Midbrain (tissue), 1 donor: ENCODE data around the gene GRIP2.

ENCODE experiments used
- DNase-seq: peaks from one replicate; lab custom pipeline; 2025; lab: John Stamatoyannopoulos, UW

The GRIP2 gene

GRCh38 chr3:14452740-14453710 is 87.1 kb downstream of the GRIP2 start:
- peak; percentile 74 for DNase-seq

GRCh38 chr3:14451844-14452739 is 88.0 kb downstream of the GRIP2 start:
- DNase-seq = no peak

DNA sequence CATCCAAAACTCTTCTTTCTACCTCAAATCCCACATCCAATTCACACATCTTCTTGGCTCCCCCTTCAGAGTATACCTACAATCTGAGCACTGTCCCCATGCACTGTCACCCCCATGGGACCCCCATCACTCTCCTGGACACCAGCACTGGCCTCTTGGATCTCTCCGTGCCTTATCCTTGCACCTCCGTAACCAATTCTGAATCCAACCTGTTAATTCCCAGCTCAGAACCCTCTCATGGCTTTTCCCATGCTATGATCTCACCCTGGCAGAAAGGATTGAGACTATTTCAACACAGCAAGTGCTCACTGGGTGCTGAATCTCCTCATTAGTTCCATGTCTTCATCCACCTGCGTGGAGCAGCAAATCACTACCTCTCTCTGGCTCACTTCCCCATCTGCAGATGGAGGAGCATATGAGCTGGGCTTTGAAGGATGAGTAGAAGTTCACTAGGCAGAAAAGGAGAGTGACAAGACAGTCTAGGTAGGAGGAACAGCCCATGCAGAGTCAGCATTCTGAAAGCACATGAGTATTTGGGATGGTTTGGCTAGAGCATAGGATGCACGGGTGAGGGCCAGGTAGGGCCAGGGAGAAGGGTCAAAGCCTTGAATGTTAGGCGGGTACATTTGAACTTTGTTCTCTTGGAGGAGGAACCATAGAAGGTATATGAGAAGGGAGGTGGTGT is 89.1 kb downstream of the GRIP2 start:
- DNase-seq = no peak

GRCh38 chr3:14450506-14450905 is 89.6 kb downstream of the GRIP2 start:
- DNase-seq = no peak

- DNase-seq = no peak
Measured at GRCh38 chr3:14448756-14449727, 91.1 kb downstream of the GRIP2 start.

DNA sequence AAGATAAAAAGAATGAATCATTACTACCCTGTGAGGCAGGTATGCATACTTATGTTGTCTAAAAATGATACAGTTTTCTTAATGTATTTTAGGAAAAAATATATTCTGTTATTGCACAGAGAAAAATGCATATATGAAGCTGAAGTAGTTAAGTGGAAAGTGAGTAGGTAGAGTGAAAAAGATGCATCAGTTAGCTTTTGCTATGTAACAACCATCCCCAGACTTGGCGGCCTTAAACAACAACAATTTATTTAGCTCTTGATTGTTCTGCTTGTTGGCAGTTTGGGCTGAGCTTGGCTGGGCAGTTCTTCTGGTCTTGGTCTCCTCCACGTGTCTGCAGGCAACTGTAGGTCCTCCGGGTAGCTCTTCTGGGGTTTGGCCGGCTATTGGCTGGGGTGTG is 92.1 kb downstream of the GRIP2 start:
- no peak for DNase-seq

DNA sequence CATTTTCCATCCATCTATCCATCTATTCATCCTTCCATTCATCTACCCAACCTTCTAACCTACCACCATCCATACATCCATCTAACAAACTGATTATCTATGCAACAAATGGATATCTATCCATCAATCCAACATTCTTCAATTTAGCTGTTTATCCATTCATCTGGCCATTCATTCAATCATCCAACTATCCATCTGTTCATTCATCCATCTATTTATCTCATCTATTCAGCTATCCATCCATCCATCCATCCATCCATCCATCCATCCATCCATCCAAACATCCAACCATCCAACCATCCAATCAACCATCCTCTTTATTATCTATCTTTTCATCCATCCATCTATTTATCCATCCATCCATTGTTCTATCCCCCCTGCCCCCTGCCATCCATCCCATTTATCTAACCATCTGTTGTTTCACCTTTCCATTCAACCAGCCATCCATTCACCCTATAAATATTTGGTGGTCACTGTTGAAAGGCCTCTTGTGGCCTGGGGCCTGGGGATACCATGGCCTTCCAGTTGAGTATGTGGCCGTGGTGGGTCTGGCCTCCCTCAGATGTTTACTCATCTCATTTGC is 93.1 kb downstream of the GRIP2 start:
- DNase-seq = no peak

DNA sequence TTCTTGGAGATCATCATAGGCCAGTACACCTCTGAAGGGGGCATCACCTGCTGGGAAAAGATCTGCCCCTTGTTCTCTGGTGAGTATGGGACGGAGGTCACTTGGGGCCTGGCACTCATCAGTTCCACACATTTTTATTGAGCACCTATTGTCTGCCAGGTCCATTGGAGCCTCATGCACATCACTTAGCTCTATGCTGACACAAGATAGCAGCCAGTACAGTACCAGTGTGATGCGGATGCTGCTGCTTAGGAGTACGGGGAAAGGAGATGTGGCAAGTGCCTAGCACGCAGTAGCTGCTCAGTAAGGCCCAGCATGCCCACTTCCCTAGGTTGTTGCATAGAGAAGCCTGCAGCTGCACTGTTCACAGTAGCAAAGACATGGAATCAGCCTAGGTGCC is 94.4 kb downstream of the GRIP2 start:
- DNase-seq = no peak

DNA sequence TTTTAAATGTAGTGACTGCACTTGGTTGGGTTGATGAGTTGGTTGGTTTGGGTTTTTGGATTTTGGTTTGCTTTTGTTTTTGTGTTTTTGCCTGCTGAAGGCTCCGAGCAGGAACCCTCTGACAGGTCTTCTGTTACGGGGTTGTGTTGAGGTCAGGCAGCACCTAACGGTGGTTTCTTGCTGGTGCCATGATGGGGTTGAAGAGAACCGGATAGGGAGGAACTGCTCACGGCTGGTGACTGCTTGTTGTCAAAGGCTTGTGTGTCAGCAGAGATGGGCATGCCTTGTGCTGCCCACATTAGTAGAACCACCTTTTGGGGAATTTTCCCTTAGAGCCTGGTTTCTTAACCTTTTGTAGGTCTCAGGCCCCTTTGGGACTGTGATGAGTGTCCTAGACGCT is 95.8 kb downstream of the GRIP2 start:
- no peak for DNase-seq

DNA sequence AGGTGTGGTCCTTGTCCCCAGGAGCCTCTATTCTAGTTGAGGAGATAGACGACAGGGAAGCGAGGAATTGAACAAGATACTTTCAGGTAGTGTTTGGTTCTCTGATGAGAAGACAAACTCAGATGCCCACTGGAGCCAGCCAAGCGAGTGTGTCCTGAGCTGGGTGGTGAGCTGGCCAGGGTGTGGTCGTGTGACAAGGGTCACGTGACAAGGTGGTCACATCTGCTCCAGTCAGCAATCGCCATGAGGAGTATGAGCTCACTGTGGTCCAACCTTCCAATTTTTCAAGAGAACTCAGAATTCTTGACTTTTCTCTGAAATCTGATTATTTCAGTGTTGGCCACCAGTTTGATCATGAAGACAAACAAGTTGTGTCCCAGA is 98.2 kb downstream of the GRIP2 start:
- no peak for DNase-seq

DNA sequence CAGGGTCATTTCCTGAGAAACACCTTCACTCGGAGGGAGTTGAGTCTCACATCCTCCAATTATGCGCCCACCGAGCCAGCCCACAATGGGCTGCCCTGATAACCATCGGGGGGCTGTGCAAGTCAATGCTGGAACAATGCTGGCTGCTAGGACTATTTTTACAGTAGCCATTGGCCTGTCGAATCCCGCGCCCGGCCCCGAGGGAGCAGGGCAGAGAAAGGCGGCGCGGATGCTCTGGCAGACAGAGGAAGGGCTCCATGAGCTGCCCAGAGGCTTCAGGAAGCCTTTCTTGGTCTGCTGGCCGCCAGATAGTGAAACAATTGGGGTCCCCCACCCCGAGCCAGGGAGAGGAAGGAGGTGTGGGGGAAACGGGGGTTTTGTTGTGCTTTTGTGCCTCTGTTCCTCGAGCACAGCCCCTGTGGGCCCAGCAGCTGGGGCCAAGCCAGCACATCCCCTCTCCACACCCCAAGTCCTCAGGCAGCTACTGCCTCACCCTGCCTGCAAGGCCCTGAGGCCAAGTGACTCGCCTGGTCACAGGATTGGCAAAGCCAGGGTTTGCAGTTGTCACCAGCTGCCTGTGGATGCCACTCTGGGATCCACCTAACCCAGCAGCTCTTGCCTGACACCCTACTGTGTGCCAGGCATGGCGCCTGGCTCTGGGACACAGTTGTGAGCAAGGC is 98.8 kb downstream of the GRIP2 start:
- no peak for DNase-seq

- DNase-seq = no peak
Measured at GRCh38 chr3:14440531-14441239, 99.5 kb downstream of the GRIP2 start.

GRCh38 chr3:14440168-14440518 is 100.0 kb downstream of the GRIP2 start:
- no peak for DNase-seq

DNA sequence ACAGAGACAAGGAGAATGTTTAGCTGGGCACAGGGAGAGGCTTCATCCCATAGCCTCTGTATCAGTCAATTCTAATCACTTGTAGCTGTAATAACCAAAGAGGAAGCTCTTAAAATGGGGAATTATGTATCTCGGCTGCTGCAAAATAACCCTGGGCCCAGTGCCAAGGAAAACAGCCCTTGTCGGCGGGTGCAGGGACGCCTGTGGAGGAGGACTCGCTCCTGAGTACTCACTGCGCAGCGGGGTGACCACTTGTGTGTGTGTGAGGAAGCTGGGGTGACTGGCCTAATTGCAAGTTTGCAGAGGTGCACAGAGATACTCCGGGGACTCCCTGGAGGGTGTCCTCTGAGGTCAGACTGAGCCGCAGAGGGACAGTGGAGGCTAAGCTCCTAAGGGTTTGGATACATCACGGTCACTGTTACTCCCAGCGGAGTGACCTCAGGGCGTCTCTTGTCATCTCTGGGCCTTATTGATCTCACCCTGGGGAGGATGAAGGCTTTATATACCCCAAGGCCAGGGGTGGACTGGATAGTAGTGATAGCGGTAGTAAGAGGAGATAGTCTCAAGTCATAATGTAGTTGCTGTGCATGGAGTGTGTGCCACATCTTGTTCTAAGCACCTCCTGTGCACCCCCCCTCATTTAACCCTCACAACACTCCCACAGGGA is 100.5 kb downstream of the GRIP2 start:
- no peak for DNase-seq
